Duodenal mucosa (tissue), 2 donors: ENCODE data around the gene NDUFB2.

Experiments
- H3K27ac ChIP-seq: one replicate; pipeline ENCODE4 v1.7.0; 2013; ENCODE audit warnings: low read depth, low read length
- H3K27me3 ChIP-seq, 2 donors: one replicate each; pipeline ENCODE4 v1.7.0; 2013; ENCODE audit warnings: low read length in 2 of 2, control low read depth in 1 of 2; ENCODE audit not compliant: insufficient read depth in 2 of 2, control insufficient read depth in 1 of 2
- H3K36me3 ChIP-seq, 2 donors: one replicate each; pipeline ENCODE4 v1.7.0; 2013; ENCODE audit warnings: low read length in 2 of 2, control low read depth in 1 of 2; ENCODE audit not compliant: insufficient read depth in 2 of 2, control insufficient read depth in 1 of 2
- H3K4me1 ChIP-seq, 2 donors: one replicate each; pipeline ENCODE4 v1.7.0; 2013; ENCODE audit warnings: low read length in 2 of 2, control low read depth in 1 of 2; ENCODE audit not compliant: insufficient read depth in 2 of 2, control insufficient read depth in 1 of 2
- H3K4me3 ChIP-seq, 2 donors: one replicate each; pipeline ENCODE4 v1.7.0; 2013; ENCODE audit warnings: low read length in 2 of 2, low read depth in 1 of 2
- H3K9ac ChIP-seq, 2 donors: one replicate each; pipeline ENCODE4 v1.7.0; 2013; ENCODE audit warnings: low read length in 2 of 2, low read depth in 1 of 2
- H3K9me3 ChIP-seq, 2 donors: one replicate each; pipeline ENCODE4 v1.7.0; 2013; ENCODE audit warnings: low read length in 2 of 2, control low read depth in 1 of 2; ENCODE audit not compliant: control insufficient read depth in 1 of 2

NDUFB2 gene

DNA sequence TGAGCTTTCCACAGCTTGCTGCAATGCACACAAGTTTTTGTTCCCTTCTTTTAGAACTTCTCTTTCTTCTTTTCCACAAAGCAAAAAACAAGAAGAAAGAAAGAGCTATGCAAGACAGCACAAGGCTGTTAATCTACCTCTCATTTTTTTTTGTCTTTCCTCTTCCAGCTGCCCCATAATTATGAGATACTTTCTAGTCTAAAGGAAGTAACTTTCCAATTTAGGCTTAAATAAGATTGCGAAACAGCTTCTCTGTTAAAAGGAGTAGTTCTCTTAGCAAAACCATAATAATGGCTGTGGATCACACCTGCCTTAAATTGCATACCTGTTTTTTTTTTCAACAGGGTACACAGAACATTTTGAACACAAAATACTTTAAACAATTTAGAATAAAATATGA is 56.0 kb downstream of the NDUFB2 start:
- Histone ChIP-seq H3K9me3 (no peaks in the 10 kb centered on the region), H3K36me3 (peaks cover 14 to 21% of the 10 kb centered on the region in 2 donors), H3K4me3 (no peak overlapping the region), H3K27me3 (no peaks in the 10 kb centered on the region), H3K4me1 (no peaks in the 10 kb centered on the region), H3K27ac (no peak overlapping the region), H3K9ac (no peak overlapping the region)

DNA sequence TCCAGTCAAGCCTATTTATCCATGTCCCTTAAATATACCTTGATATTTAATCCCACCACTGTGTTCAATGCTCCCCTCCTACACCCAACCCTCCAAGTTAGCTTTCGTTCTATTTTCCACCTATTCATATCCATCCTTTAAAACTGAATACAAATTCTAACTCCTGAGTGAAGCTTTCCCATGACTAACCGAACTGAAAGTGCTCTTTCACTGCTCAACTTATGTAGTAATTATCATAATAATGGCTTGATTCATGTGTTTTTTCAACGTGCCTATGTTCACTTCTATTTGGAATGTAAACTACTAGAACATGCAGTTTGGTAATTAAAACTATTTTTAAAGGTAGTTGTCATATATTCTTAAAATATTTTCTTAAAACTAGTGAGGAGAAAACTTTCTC is 58.0 kb downstream of the NDUFB2 start:
- no peak overlapping the region for H3K9ac ChIP-seq
- H3K4me1 ChIP-seq, result no peaks in the 10 kb centered on the region
- H3K27me3 ChIP-seq, result no peaks in the 10 kb centered on the region
- H3K27ac ChIP-seq, result no peak overlapping the region
- H3K36me3 ChIP-seq, result peaks cover 11 to 13% of the 10 kb centered on the region in 2 donors
- H3K9me3 ChIP-seq, result no peaks in the 10 kb centered on the region
- no peak overlapping the region for H3K4me3 ChIP-seq
